SK-N-SH (cell line): Measurements from ENCODE around the gene MFSD12. TPM values are rescaled to one million over a fixed set of nuclear protein-coding genes. Genes with fewer than 3 reads are reported as not detected.

Experiments
- CTCF ChIA-PET: fragments of 300-600, 350-600 bp; formaldehyde crosslinking; extraction: SDS; loops from one replicate; lab custom pipeline; 2021; lab: Yijun Ruan, JAX
- POLR2A ChIA-PET: fragments of 350-600 bp; sonication (Branson Sonifier 250); formaldehyde crosslinking; extraction: SDS; loops from one replicate; lab custom pipeline; 2020; ENCODE audit warnings: antibody characterized with exemption, inconsistent platforms; lab: Yijun Ruan, JAX
- DNase-seq: peaks from one replicate; pipeline ENCODE4 v3.0.0; 2012
- H2AFZ ChIP-seq: fragments of 200-600 bp; sonication (generic); 2 replicates; pipeline ENCODE4 v1.8.1; 2016; ENCODE audit warnings: antibody characterized with exemption, mild to moderate bottlenecking, low read depth
- H3F3A ChIP-seq: fragments of 200-600 bp; sonication (generic); replicated peaks from 2 replicates; pipeline ENCODE3; 2016; ENCODE audit warnings: antibody characterized with exemption, mild to moderate bottlenecking; ENCODE audit not compliant: insufficient read depth
- H3K27ac ChIP-seq, 2 experiments: fragments of 200-500 bp in 1 of 2; fragments of 200-600 bp in 1 of 2; sonication (Bioruptor generic) in 1 of 2; sonication (generic), shearing (Covaris generic) in 1 of 2; 2 replicates each; pipeline versions ENCODE4 v1.5.1 to v1.6.1; 2014 to 2016; ENCODE audit warnings: low read depth in 2 of 2, inconsistent platforms in 1 of 2, low read length in 1 of 2, mild to moderate bottlenecking in 1 of 2, mixed read lengths in 1 of 2
- H3K27me3 ChIP-seq: fragments of 200-600 bp; sonication (generic), shearing (Covaris generic); 2 replicates; pipeline ENCODE4 v1.6.1; 2016; ENCODE audit warnings: mixed run types; ENCODE audit not compliant: insufficient read depth
- H3K36me3 ChIP-seq, 2 experiments: fragments of 200-500 bp in 1 of 2; fragments of 200-600 bp in 1 of 2; sonication (Bioruptor generic) in 1 of 2; sonication (generic) in 1 of 2; replicated peaks in 1 of 2; 2 replicates each; pipeline versions ENCODE3 to v1.5.1; 2014 to 2016; ENCODE audit warnings: low read length in 1 of 2, mild to moderate bottlenecking in 1 of 2; ENCODE audit not compliant: insufficient read depth in 2 of 2, control insufficient read depth in 1 of 2
- H3K4me1 ChIP-seq, 2 experiments: fragments of 200-500 bp in 1 of 2; fragments of 200-600 bp in 1 of 2; sonication (Bioruptor generic) in 1 of 2; sonication (generic), shearing (Covaris generic) in 1 of 2; 2 replicates each; pipeline versions ENCODE4 v1.5.1 to v1.6.1; 2014 to 2016; ENCODE audit warnings: low read depth in 1 of 2, low read length in 1 of 2, mixed run types in 1 of 2; ENCODE audit not compliant: insufficient read depth in 2 of 2, control insufficient read depth in 1 of 2
- H3K4me2 ChIP-seq: fragments of 200-600 bp; sonication (generic), shearing (Covaris generic); 2 replicates; pipeline ENCODE4 v1.6.1; 2017; ENCODE audit warnings: mixed run types
- H3K4me3 ChIP-seq, 2 experiments: fragments of 200-500 bp in 1 of 2; fragments of 200-600 bp in 1 of 2; sonication (Bioruptor generic) in 1 of 2; sonication (generic), shearing (Covaris generic) in 1 of 2; 2 replicates each; pipeline versions ENCODE4 v1.5.1 to v1.8.1; 2014 to 2016; ENCODE audit warnings: low read depth in 2 of 2, inconsistent platforms in 1 of 2, low read length in 1 of 2, mild to moderate bottlenecking in 1 of 2, mixed read lengths in 1 of 2, moderate library complexity in 1 of 2
- H3K79me2 ChIP-seq: fragments of 200-600 bp; sonication (generic); 2 replicates; pipeline ENCODE4 v1.8.1; 2017; ENCODE audit warnings: mild to moderate bottlenecking; ENCODE audit not compliant: insufficient read depth
- H3K9ac ChIP-seq: fragments of 200-600 bp; sonication (generic); 2 replicates; pipeline ENCODE4 v1.6.1; 2017; ENCODE audit warnings: mixed run types
- H3K9me2 ChIP-seq: fragments of 200-600 bp; sonication (generic); 2 replicates; pipeline ENCODE4 v1.6.1; 2017; ENCODE audit warnings: mixed run types
- H3K9me3 ChIP-seq: fragments of 200-600 bp; sonication (generic); 2 replicates; pipeline ENCODE4 v1.6.1; 2017; ENCODE audit warnings: mixed run types, mild to moderate bottlenecking, moderate library complexity
- H4K20me1 ChIP-seq: fragments of 200-600 bp; sonication (generic); 2 replicates; pipeline ENCODE4 v1.6.1; 2017; ENCODE audit warnings: mild to moderate bottlenecking, mixed run types; ENCODE audit not compliant: insufficient read depth
- EZH2phosphoT487 ChIP-seq: fragments of 200-600 bp; sonication (generic); IDR thresholded peaks from 2 replicates; pipeline ENCODE4 v1.6.1; 2017; ENCODE audit warnings: low read depth, mixed run types, mild to moderate bottlenecking, antibody characterized with exemption, moderate library complexity, borderline replicate concordance
- FOXJ3 ChIP-seq: sonication (generic); formaldehyde crosslinking; IDR thresholded peaks from 2 replicates; pipeline ENCODE4 v1.5.1; 2020; ENCODE audit warnings: mild to moderate bottlenecking, missing genetic modification reagents
- GABPA ChIP-seq: IDR thresholded peaks from 2 replicates; pipeline ENCODE4 v1.4.0; 2012; ENCODE audit warnings: low read depth, mild to moderate bottlenecking
- POLR2AphosphoS5 ChIP-seq: IDR thresholded peaks from 2 replicates; pipeline ENCODE4 v1.6.1; 2012; ENCODE audit warnings: low read depth, low read length
- RCOR1 ChIP-seq: fragments of 150-350 bp; IDR thresholded peaks from 2 replicates; pipeline ENCODE4 v1.6.1; 2017; ENCODE audit warnings: antibody characterized with exemption, low read length
- TAF1 ChIP-seq: IDR thresholded peaks from 2 replicates; pipeline ENCODE4 v1.6.1; 2012; ENCODE audit warnings: low read depth, mild to moderate bottlenecking, low read length, moderate library complexity, borderline replicate concordance
- TCF12 ChIP-seq: IDR thresholded peaks from 2 replicates; pipeline ENCODE4 v1.4.0; 2012
- WGBS: methylation state at CpG from one replicate; pipeline ENCODE4 v1.1.6; 2017; ENCODE audit warnings: low lambda C conversion rate; 5-methylcytosine and 5-hydroxymethylcytosine counted together
- polyA plus RNA-seq, 3 experiments: library from polyadenylated mRNA; depleted of rRNA; stranded (reverse); fragments of >200 nt; gene quantifications; 2 replicates each; pipeline ENCODE4 v1.2.3, GENCODE V29; 2012
- TF ChIP-seq, protein P1 (sequence below): IDR thresholded peaks from 2 replicates; pipeline ENCODE4; 2012
- TF ChIP-seq, protein P2 (sequence below): fragments of 150-350 bp; IDR thresholded peaks from 2 replicates; pipeline ENCODE4 v1.6.1; 2016; ENCODE audit warnings: mild to moderate bottlenecking, low read depth, low read length
- TF ChIP-seq, protein P3 (sequence below): IDR thresholded peaks from 2 replicates; pipeline ENCODE4 v1.4.0; 2012; ENCODE audit warnings: low read depth, borderline replicate concordance
- TF ChIP-seq, protein P4 (sequence below): IDR thresholded peaks from 2 replicates; pipeline ENCODE4 v1.4.0; 2012; ENCODE audit warnings: low read depth

MFSD12 gene
- polyA plus RNA-seq, 1 of the 3 experiments (the other 2 are of a cell fraction) = 53.3 TPM

DNA sequence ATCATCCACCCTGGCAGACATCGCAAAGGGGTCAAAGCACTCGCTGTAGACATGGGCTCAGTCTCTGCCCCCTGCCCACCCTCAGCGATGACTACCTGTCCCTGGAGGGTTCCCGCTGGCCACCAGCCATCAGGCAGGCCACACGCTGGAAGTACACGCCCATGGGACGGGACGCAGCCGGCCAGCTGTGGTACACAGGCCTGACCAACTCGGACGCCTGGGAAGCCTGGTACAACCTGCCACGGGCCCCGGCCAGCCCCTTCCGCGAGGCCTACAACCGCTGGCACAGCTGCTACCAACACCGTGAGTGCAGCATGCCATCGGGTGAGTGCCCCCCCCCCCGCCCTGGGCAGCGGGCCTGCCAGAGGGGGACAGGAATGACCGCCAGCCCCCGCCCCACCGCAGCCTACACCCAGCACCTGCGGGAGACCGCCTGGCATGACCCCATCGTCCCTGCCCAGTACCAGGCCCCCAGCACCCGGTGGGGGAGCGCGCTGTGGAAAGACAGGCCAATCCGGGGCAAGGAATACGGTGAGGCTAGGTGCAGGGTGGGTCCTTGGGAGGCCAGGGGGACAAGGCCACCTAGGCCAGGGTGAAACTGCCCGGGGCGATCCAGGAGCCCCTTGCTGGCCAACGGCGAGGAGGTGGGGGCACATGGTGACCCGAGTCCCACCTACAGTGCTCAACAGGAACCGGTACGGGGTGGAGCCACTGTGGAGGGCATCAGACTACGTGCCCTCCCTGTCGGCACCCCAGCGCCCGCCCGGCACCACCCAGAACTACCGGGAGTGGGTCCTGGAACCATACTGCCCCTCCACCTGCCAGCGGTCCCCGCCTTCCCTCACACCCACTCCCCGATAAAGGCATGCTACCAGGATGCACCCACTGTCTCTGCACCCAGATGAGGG is 14.0 kb downstream of the MFSD12 start (continued):
- TF ChIP-seq, protein P1, sequence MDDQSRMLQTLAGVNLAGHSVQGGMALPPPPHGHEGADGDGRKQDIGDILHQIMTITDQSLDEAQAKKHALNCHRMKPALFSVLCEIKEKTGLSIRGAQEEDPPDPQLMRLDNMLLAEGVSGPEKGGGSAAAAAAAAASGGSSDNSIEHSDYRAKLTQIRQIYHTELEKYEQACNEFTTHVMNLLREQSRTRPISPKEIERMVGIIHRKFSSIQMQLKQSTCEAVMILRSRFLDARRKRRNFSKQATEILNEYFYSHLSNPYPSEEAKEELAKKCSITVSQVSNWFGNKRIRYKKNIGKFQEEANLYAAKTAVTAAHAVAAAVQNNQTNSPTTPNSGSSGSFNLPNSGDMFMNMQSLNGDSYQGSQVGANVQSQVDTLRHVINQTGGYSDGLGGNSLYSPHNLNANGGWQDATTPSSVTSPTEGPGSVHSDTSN = no peak
- TF ChIP-seq TCF12 = no peak
- TF ChIP-seq, protein P2, sequence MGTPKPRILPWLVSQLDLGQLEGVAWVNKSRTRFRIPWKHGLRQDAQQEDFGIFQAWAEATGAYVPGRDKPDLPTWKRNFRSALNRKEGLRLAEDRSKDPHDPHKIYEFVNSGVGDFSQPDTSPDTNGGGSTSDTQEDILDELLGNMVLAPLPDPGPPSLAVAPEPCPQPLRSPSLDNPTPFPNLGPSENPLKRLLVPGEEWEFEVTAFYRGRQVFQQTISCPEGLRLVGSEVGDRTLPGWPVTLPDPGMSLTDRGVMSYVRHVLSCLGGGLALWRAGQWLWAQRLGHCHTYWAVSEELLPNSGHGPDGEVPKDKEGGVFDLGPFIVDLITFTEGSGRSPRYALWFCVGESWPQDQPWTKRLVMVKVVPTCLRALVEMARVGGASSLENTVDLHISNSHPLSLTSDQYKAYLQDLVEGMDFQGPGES = no peak
- TF ChIP-seq, all 33 proteins: peak for 0

DNA sequence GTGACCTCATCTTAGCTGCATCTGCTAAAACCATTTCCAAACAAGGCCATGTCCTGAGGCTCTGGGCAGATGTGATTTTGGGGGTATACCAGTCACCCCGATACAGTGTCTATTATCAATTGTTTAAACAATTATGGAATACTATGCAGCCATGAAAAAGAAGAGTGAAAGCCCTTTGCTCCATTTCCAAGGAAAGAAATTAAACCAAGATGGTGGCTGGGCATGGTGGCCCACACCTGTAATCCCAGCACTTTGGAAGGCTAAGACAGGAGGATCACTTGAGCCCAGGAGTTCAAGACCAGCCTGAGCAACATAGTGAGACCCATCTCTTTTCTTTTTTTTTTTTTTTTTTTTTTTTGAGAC is 17.6 kb downstream of the MFSD12 start:
- Histone ChIP-seq H3K9me2 (no peaks in the 10 kb centered on the region), H3K27me3 (no peaks in the 10 kb centered on the region)
- no peak for TF ChIP-seq TAF1
- no peak for TF ChIP-seq EZH2phosphoT487
- TF ChIP-seq POLR2AphosphoS5 = no peak
- TF ChIP-seq, protein P3, sequence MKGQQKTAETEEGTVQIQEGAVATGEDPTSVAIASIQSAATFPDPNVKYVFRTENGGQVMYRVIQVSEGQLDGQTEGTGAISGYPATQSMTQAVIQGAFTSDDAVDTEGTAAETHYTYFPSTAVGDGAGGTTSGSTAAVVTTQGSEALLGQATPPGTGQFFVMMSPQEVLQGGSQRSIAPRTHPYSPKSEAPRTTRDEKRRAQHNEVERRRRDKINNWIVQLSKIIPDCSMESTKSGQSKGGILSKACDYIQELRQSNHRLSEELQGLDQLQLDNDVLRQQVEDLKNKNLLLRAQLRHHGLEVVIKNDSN = no peak
- TF ChIP-seq GABPA = no peak
- no peak for TF ChIP-seq RCOR1
- TF ChIP-seq TCF12 = no peak
- TF ChIP-seq, protein P4, sequence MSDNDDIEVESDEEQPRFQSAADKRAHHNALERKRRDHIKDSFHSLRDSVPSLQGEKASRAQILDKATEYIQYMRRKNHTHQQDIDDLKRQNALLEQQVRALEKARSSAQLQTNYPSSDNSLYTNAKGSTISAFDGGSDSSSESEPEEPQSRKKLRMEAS = no peak
- TF ChIP-seq, protein P1 = no peak
- no peak for TF ChIP-seq FOXJ3
- TF ChIP-seq, all 33 proteins: peak for 0
- no peak overlapping the region for H3K9ac ChIP-seq
- 91% methylated on average over 1 of the region's 1 CpG for WGBS
- no peak overlapping the region for H3K4me2 ChIP-seq
- H3K9me3 ChIP-seq = no peaks in the 10 kb centered on the region
- no peak for DNase-seq
- no peak overlapping the region for H3K4me3 ChIP-seq
- CTCF ChIA-PET = no interaction called here
- H3K27ac ChIP-seq = no peak overlapping the region
- peaks cover 0 to 18% of the 10 kb centered on the region in 2 experiments for H3K36me3 ChIP-seq
- peaks cover 9% of the 10 kb centered on the region for H3F3A ChIP-seq
- no peaks in the 10 kb centered on the region; a peak in 1 of 4 replicates for H3K4me1 ChIP-seq
- H3K79me2 ChIP-seq = no peaks in the 10 kb centered on the region
- POLR2A ChIA-PET = no interaction called here
- no peak overlapping the region for H2AFZ ChIP-seq
- peaks cover 10% of the 10 kb centered on the region for H4K20me1 ChIP-seq
